Chondrocyte (in vitro differentiated cells): ENCODE measurements around the gene PRSS50. TPM values are rescaled to one million over a fixed set of nuclear protein-coding genes. Genes with fewer than 3 reads are reported as not detected.
A peak's percentile ranks its signal among the peaks of the same experiment; 100 is the strongest.

Source experiments
- DNase-seq: peaks from one replicate; pipeline ENCODE4 v3.0.0; 2021; ENCODE audit warnings: mixed read lengths, low spot score
- H3K27ac Mint-ChIP-seq: one replicate; pipeline ENCODE4 v1.8.0; 2021; ENCODE audit warnings: mild to moderate bottlenecking, moderate library complexity, mixed read lengths; ENCODE audit not compliant: unreplicated experiment
- H3K27me3 Mint-ChIP-seq: 2 replicates; pipeline ENCODE4 v1.8.0; 2021; ENCODE audit warnings: low read depth, mixed read lengths
- H3K36me3 Mint-ChIP-seq: 2 replicates; pipeline ENCODE4 v1.8.0; 2021; ENCODE audit warnings: low read depth, mixed read lengths
- H3K4me1 Mint-ChIP-seq: 2 replicates; pipeline ENCODE4 v1.8.0; 2021; ENCODE audit warnings: low read depth, mild to moderate bottlenecking, mixed read lengths
- H3K4me3 Mint-ChIP-seq: one replicate; pipeline ENCODE4 v1.8.0; 2021; ENCODE audit warnings: mild to moderate bottlenecking, moderate library complexity, mixed read lengths; ENCODE audit not compliant: unreplicated experiment
- H3K9me3 Mint-ChIP-seq: 2 replicates; pipeline ENCODE4 v1.8.0; 2021; ENCODE audit warnings: low read depth, mixed read lengths
- total RNA-seq: library from RNA; stranded (reverse); gene quantifications from 3 replicates; pipeline ENCODE4 v1.2.1, GENCODE V29; 2021
- TF ChIP-seq, protein P1 (sequence below): fragments of 200-600 bp; sonication (generic); IDR thresholded peaks from 2 replicates; pipeline ENCODE4 v1.5.0; 2021; ENCODE audit warnings: antibody characterized with exemption, mild to moderate bottlenecking, moderate library complexity

PRSS50 gene
- total RNA-seq, 1 donor from 2014 or later = not detected

DNA sequence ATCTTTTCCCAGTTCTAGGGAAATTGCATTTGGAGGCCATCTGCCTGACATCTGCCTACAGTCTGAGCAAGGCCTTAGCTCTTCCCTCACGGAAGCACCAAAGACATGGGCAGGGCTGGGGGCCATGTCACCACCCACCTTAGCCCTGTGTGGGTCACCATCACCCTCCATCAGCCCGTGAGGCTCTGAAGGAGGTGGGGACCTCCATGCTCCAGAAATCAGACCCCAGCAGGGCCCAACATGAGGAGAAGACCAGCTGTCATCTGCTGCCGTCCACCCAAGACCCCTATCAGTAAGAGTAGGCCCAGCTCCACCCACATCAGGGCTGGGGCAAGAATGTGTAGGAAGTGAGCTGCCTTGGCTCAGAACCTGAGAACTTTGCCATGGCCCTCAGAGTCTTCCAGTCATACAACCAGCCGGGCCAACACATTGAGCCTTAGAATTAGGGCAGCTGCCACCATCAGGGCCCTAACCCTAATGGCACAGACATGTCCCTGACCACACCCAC lies 14.6 kb downstream of the PRSS50 start:
- Mint-ChIP-seq H3K36me3 (no peaks in the 10 kb centered on the region), H3K4me1 (peaks cover 10% of the 10 kb centered on the region), H3K4me3 (no peak overlapping the region), H3K27me3 (peaks cover 8% of the 10 kb centered on the region), H3K27ac (no peak overlapping the region), H3K9me3 (no peaks in the 10 kb centered on the region)
- TF ChIP-seq, protein P1, sequence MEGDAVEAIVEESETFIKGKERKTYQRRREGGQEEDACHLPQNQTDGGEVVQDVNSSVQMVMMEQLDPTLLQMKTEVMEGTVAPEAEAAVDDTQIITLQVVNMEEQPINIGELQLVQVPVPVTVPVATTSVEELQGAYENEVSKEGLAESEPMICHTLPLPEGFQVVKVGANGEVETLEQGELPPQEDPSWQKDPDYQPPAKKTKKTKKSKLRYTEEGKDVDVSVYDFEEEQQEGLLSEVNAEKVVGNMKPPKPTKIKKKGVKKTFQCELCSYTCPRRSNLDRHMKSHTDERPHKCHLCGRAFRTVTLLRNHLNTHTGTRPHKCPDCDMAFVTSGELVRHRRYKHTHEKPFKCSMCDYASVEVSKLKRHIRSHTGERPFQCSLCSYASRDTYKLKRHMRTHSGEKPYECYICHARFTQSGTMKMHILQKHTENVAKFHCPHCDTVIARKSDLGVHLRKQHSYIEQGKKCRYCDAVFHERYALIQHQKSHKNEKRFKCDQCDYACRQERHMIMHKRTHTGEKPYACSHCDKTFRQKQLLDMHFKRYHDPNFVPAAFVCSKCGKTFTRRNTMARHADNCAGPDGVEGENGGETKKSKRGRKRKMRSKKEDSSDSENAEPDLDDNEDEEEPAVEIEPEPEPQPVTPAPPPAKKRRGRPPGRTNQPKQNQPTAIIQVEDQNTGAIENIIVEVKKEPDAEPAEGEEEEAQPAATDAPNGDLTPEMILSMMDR = no peak
- peak; percentile 59 for DNase-seq

DNA sequence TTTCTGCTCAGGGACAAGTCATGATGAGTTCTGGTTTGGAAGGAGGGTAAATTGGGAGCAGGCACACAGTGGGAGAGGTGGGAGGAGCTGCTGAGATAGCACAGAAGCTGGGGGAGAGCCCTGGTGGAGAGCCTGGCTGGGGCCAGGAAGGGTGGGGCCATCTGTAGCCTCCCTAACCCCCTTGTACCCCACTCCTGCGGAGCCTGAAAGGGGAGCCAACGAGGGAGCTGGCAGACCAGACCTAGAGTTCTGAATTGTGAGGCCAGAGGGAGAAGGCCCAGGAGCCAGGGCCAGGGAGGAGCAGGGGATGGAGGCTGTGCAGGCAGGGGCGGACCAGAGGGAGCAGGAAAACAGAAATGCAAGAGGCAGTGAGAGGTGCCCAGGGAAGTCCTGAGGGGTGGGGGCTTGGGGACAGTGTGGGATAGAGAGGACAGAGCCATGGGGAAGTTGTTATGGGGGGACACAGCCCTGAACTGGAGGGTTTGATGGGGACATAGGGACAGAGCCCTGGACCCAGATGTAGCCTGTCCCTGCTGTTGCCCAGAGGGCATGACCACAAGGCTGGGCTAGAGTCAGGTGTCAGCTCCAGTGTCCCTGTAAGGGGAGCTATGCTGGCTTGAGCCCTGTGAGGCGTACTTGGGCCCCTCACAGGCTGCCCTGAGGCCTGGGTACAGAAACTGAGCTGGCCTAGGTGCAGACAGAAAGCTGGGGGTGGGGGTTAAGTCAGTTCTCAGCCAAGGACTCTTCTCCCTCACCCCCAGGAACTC lies 15.2 kb downstream of the PRSS50 start:
- peak; percentile 68 for DNase-seq
- H3K27me3 Mint-ChIP-seq = peaks cover 8% of the 10 kb centered on the region
- peaks cover 11% of the 10 kb centered on the region for H3K4me1 Mint-ChIP-seq
- no peaks in the 10 kb centered on the region for H3K9me3 Mint-ChIP-seq
- H3K4me3 Mint-ChIP-seq = no peak overlapping the region
- no peak overlapping the region for H3K27ac Mint-ChIP-seq
- TF ChIP-seq, protein P1 = no peak
- H3K36me3 Mint-ChIP-seq = no peaks in the 10 kb centered on the region

DNA sequence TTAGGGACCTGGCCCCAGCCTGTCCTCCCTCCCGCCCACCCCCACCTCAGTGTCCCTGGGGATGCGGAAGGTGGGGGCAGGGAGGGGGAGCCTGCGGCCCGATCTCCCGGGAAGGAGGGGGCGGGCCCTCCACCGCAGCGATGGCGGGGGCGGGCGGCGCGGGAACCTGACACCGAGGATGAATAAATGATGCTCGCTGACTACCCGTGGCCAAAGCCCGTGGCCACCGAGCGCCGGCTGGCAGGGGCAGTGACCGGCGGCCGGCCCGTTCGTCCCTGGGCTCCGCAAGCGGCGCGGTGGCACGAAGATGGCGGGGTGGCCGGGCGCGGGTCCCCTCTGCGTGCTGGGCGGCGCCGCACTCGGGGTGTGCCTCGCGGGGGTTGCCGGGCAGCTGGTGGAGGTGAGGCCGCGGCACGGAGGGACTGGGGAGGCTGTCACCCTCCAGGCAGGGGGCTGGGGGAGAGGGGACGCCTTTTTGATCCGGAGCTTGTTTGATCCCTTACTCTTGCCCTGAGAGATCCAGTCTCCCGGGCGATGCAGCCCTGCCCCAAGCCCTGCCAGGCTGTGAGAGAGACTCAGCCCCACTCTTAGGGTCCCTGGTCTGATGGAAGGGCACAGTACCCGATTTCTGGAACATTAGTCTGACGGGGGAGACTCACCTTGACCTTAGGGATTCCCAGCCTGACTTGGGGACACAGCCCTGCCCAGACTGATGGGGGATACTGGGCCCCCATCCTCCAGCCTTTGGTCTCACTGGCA lies 16.3 kb downstream of the PRSS50 start, which contains the start of gene TMIE:
Gene TMIE (plus strand): TSS at position 212 of the 759 bp plus-strand sequence. CDS start 96 bp downstream, at position 308.
- DNase-seq = peak; percentile 78
- TF ChIP-seq, protein P1 = no peak
- no peaks in the 10 kb centered on the region for H3K36me3 Mint-ChIP-seq
- H3K27me3 Mint-ChIP-seq = peaks cover 8% of the 10 kb centered on the region
- no peaks in the 10 kb centered on the region for H3K9me3 Mint-ChIP-seq
- no peak within 1 kb of the TSS for H3K4me3 Mint-ChIP-seq
- H3K4me1 Mint-ChIP-seq = peaks cover 19% of the 10 kb centered on the region
- no peak within 1 kb of the TSS for H3K27ac Mint-ChIP-seq

DNA sequence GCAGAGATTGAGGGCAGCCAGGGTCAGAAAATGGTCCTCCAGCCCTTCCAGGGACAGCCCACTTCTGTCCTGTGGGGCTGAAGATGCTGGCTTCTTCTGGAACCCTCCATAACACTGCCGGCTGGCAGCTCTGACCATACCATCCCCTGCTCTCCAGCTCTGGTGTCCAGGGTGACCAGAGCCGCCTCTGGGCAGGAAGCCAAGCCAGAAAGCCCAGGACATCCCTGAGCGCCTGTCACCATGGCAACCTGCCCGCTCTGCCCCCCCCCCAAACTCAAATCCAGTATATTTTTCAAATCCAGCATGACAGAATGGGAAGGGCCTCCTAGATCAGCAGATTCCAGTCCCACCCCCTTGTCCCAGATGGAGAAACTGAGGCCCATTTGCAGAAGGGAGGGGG lies 16.9 kb downstream of the PRSS50 start:
- Mint-ChIP-seq H3K27ac (no peak overlapping the region), H3K36me3 (no peaks in the 10 kb centered on the region), H3K27me3 (peaks cover 8% of the 10 kb centered on the region), H3K4me3 (no peak overlapping the region), H3K4me1 (peaks cover 19% of the 10 kb centered on the region), H3K9me3 (no peaks in the 10 kb centered on the region)
- TF ChIP-seq, protein P1 = no peak
- DNase-seq = no peak
